Activated CD8-positive, alpha-beta memory T cell treated with anti-CD3 and anti-CD28 coated beads for 36 hours (primary cell): Measurements from ENCODE around the gene SSH2. TPM values are rescaled to one million over a fixed set of nuclear protein-coding genes. Genes with fewer than 3 reads are reported as not detected.

ENCODE experiments used
- CTCF ChIA-PET: fragments of 350-600 bp; sonication (Branson Sonifier 250); formaldehyde crosslinking; loops from one replicate; lab custom pipeline; 2021; ENCODE audit warnings: antibody characterized with exemption; lab: Charles Lee
- POLR2A ChIA-PET: fragments of 350-600 bp; sonication (Branson Sonifier 250); formaldehyde crosslinking; loops from one replicate; lab custom pipeline; 2021; ENCODE audit warnings: antibody characterized with exemption; lab: Charles Lee
- total RNA-seq, 2 experiments: library from RNA; stranded (reverse); gene quantifications; one replicate each; pipeline ENCODE4 v1.2.3, GENCODE V29; 2021

Gene SSH2
- total RNA-seq, 2 experiments from 2014 or later: 26.5 to 27.3 TPM

GRCh38 chr17:29579866-29580771 lies 349.9 kb downstream of the SSH2 start:
- POLR2A ChIA-PET: interaction anchor here (0.6 to 1.7 kb wide), 8 partner anchors 9 to 105 kb away, joined by 3 to 7 read pairs (median 3); partner anchors contain the start of genes ABHD15, ANKRD13B and TP53I13

DNA sequence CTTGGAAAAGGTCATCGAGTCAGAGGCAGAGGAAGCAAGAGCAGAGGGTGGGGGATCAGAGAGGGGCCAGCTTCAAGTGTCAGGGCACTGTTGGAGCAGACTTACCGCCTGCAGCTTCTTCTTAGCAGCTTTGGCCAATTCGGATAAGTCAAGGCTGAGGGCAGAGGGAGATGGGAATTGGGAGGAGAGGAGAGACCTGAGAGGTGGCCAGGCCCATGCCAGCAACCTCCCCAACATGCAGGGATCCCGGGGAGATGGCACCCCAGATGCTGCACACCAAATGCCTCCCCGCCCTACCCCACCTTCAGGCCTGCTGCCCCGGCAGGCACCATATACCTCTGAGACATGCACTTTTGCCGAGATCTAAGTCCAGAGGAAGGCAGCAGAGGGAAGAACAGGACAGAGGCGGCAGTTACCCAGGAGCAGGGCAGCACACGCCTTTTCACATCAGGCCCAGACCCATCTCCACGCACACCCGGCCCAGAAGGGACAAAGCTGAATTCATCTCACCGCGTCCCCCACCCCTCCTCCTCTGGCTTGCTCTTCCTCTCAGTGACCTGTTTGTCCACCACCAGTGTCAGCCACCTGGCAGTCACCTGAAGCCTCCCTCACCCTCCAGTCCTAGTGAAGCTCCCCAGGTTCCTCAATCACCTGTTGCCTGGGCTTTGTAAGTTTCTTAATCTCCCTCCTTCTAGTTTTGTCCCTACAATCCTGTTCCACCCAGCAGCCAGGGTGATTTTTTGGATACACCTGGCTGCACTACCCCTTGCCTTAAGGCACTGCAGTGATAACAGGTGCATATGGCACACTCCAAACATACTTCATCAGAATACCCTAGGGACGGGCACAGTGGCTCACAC lies 351.2 kb downstream of the SSH2 start:
- POLR2A ChIA-PET: interaction anchor here (1.2 kb wide), 1 partner anchor 38 kb away, joined by 3 read pairs; no protein-coding TSS in a partner anchor

More at GRCh38 chr17:29579866-29580771, 349.9 kb downstream of the SSH2 start:
- CTCF ChIA-PET: interaction anchor here (0.6 to 5.4 kb wide), 10 partner anchors 10 to 397 kb away, joined by 3 to 40 read pairs (median 9); partner anchors contain the start of genes ABHD15 and ANKRD13B

DNA sequence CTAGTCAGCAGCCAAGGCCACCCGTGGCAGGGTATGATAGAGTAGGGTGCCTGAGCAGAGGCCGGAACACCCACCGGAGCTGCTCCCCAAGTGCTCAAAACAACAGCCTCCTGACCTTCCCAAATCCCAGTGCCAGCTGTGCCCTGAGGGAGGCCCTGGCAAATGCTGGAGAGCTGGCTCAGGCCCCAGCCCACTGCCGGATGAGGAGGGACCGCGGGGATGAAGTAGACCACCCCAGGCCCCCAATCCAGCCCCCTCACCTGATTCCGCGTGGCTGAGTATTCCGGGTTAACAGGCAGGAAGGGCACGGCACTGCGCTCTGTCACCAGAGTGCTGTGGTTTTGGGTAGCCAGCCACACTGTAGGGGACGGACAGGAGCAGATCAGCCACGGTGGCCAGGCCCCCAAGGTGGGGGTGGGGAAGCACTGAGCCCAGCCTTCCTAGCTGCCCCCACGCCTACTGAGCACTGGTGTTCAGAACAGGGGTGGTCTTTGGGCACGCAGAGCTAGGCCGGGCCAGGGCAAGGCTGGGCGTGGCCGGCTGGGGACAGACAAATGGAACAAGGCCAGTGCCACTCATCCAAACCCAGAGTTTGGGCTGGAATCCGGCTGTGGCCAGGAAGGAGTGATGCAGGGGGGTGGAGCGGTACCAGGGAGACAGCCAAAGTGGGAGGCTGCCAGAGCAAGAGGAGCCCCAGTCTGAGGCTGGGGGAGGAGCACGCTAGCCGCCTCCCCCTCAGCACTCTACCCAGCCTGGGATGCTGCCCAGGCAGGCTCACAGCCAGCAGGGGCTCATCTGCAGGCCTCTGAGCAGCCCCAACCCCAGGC lies 352.4 kb downstream of the SSH2 start:
- CTCF ChIA-PET: interaction anchor here (0.9 to 5.0 kb wide), 7 partner anchors 10 to 40 kb away, joined by 3 to 40 read pairs (median 4); partner anchors contain the start of gene ABHD15
- POLR2A ChIA-PET: no interaction called here

More for the DNA sequence above, 351.2 kb downstream of the SSH2 start:
- CTCF ChIA-PET: interaction anchor here (1.3 to 5.4 kb wide), 6 partner anchors 9 to 38 kb away, joined by 3 to 40 read pairs (median 17); partner anchors contain the start of genes ABHD15 and ANKRD13B

DNA sequence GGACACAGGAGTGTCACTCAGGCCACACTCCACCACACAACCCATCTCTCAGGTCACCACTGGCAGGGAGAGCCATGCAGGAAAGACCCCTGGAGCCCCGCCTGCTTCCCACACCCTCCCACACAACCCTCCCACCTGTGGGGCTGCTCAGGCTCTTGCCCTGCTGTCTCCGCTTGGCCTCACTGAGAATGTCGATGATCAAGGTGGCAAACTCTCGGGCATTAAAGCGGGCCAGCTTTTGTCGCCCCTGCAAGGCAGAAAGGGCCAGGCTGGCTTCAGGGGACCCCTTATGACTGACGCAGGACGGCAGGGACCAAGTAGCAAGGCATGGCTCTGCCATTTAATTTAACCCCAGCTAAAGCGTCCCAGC lies 353.0 kb downstream of the SSH2 start:
- POLR2A ChIA-PET: interaction anchor here (1.0 kb wide), 1 partner anchor 11 kb away, joined by 3 read pairs; no protein-coding TSS in a partner anchor
- CTCF ChIA-PET: interaction anchor here (0.9 to 5.0 kb wide), 4 partner anchors 9 to 40 kb away, joined by 3 to 14 read pairs (median 4); partner anchors contain the start of gene ABHD15

DNA sequence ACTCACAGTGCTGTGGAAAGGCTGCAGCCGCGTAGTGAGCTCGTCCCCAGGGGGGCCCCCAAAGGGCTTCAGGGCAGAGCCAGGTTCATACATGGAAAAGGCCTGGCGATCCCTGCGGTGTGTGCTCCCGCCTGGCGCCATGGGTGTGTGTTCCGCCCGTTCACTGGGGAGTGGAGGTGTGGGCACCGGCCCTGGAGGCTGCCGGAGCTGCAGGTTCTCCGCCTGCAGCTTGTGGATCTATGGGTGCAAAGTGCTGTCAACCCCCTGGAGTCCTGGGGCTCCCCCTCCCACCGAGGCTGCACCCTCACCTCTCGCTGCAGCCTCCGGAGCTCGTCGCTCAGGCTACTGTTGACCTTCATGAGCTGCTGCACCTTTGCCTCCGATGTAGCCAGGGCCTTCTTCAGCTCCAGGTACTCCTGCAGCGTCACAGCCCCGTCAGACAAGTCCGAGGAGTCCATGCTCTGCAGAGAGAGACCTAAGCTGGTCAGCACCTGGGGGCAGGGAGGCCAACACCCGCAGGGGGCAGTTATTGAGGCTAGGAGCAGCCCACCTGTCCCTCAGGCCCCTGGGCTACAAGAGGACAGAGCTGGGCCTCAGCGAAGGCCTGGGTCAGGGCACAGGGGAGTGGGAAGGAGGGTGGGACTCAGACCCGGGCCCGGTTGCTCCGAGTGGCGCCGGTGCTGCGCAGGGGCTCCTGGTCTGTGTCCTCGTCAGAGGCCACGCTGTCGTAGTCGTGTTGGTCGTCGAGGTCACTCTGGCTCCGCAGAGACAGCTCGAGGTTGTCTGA lies 353.6 kb downstream of the SSH2 start:
- POLR2A ChIA-PET: interaction anchor here (1.0 kb wide), 1 partner anchor 12 kb away, joined by 3 read pairs; no protein-coding TSS in a partner anchor
- CTCF ChIA-PET: interaction anchor here (0.9 to 5.8 kb wide), 5 partner anchors 9 to 41 kb away, joined by 3 to 27 read pairs (median 4); partner anchors contain the start of gene ABHD15

Other genes with a start within 250 kb of the SSH2 start
- under 1 TPM; 0.59 to 0.69 TPM for gene EFCAB5, start 11.4 kb upstream of the SSH2 start, total RNA-seq
- gene NSRP1, start 186.6 kb upstream of the SSH2 start, total RNA-seq: 10 to 100 TPM; 25.3 to 26.2 TPM